Mesodermal cell (in vitro differentiated cells): ENCODE results near the gene MLYCD.
A peak's percentile ranks its signal among the peaks of the same experiment; 100 is the strongest.

Source experiments
- H3K27ac ChIP-seq: 2 replicates; pipeline ENCODE4 v1.7.0; 2013; ENCODE audit warnings: mild to moderate bottlenecking, low read depth, low read length, moderate library complexity; ENCODE audit not compliant: severe bottlenecking
- H3K36me3 ChIP-seq: 2 replicates; pipeline ENCODE4 v1.7.1; 2013; ENCODE audit warnings: mild to moderate bottlenecking, low read length, moderate library complexity; ENCODE audit not compliant: control insufficient read depth, insufficient read depth
- H3K4me1 ChIP-seq: one replicate; pipeline ENCODE4 v1.7.1; 2013; ENCODE audit warnings: mild to moderate bottlenecking, low read length; ENCODE audit not compliant: insufficient read depth, control insufficient read depth, poor library complexity, severe bottlenecking
- H3K4me3 ChIP-seq: 2 replicates; pipeline ENCODE4 v1.7.0; 2013; ENCODE audit warnings: low read length, control low read depth, mild to moderate bottlenecking; ENCODE audit not compliant: insufficient read depth, poor library complexity, severe bottlenecking; ENCODE audit errors: extremely low read depth
- H3K9me3 ChIP-seq: 2 replicates; pipeline ENCODE4 v1.7.1; 2013; ENCODE audit warnings: mild to moderate bottlenecking, low read length, moderate library complexity; ENCODE audit not compliant: control insufficient read depth
- WGBS, 2 experiments: methylation state at CpG; one replicate each; pipeline ENCODE4 v1.1.5; 2013; ENCODE audit warnings: missing lambda C conversion rate in 2 of 2; ENCODE audit not compliant: insufficient coverage in 2 of 2; 5-methylcytosine and 5-hydroxymethylcytosine counted together

MLYCD gene

GRCh38 chr16:83925957-83926725 is 27.2 kb downstream of the MLYCD start:
- Histone ChIP-seq H3K4me3 (no peak overlapping the region), H3K9me3 (no peaks in the 10 kb centered on the region), H3K27ac (no peak overlapping the region), H3K36me3 (no peaks in the 10 kb centered on the region), H3K4me1 (peaks cover 7% of the 10 kb centered on the region)
- WGBS, 2 experiments = 68 to 70% methylated on average over 24 to 25 of the region's 27 CpGs

GRCh38 chr16:83926726-83927397 is 27.9 kb downstream of the MLYCD start:
- Histone ChIP-seq H3K4me1 (peaks cover 7% of the 10 kb centered on the region), H3K9me3 (no peaks in the 10 kb centered on the region), H3K4me3 (peak overlapping the region; percentile 3), H3K36me3 (no peaks in the 10 kb centered on the region), H3K27ac (no peak overlapping the region)
- 5 to 14% methylated on average over 24 to 25 of the region's 35 CpGs for WGBS, 2 experiments

GRCh38 chr16:83928341-83929055 is 29.6 kb downstream of the MLYCD start:
- Histone ChIP-seq H3K36me3 (no peaks in the 10 kb centered on the region), H3K4me1 (peaks cover 7% of the 10 kb centered on the region), H3K4me3 (no peak overlapping the region), H3K27ac (no peak overlapping the region), H3K9me3 (no peaks in the 10 kb centered on the region)
- WGBS, 2 experiments = 93 to 96% methylated on average over 15 of the region's 16 CpGs

- Histone ChIP-seq H3K4me1 (peaks cover 7% of the 10 kb centered on the region), H3K27ac (no peak overlapping the region), H3K36me3 (no peaks in the 10 kb centered on the region), H3K4me3 (no peak overlapping the region), H3K9me3 (no peaks in the 10 kb centered on the region)
- WGBS, 2 experiments = 87 to 96% methylated on average over 15 of the region's 17 CpGs
These were observed 31.1 kb downstream of the MLYCD start for GRCh38 chr16:83929811-83930555.

GRCh38 chr16:83930730-83931500 is 32.0 kb downstream of the MLYCD start:
- Histone ChIP-seq H3K27ac (no peak overlapping the region), H3K4me1 (peaks cover 7% of the 10 kb centered on the region), H3K9me3 (no peaks in the 10 kb centered on the region), H3K36me3 (no peaks in the 10 kb centered on the region), H3K4me3 (no peak overlapping the region)
- WGBS, 2 experiments = 92 to 95% methylated on average over 17 to 20 of the region's 22 CpGs

- Histone ChIP-seq H3K4me3 (no peak overlapping the region), H3K4me1 (peaks cover 7% of the 10 kb centered on the region), H3K36me3 (no peaks in the 10 kb centered on the region), H3K27ac (no peak overlapping the region), H3K9me3 (no peaks in the 10 kb centered on the region)
- 93 to 94% methylated on average over 10 to 16 of the region's 17 CpGs for WGBS, 2 experiments
These were observed 32.6 kb downstream of the MLYCD start for GRCh38 chr16:83931556-83931955.

GRCh38 chr16:83932304-83932703 is 33.4 kb downstream of the MLYCD start:
- peaks cover 3% of the 10 kb centered on the region for H3K4me1 ChIP-seq
- H3K4me3 ChIP-seq = no peak overlapping the region
- H3K27ac ChIP-seq = no peak overlapping the region
- WGBS, 2 experiments = 88 to 89% methylated on average over 11 of the region's 11 CpGs
- H3K36me3 ChIP-seq = no peaks in the 10 kb centered on the region
- H3K9me3 ChIP-seq = no peaks in the 10 kb centered on the region

- no peak overlapping the region for H3K27ac ChIP-seq
- H3K4me1 ChIP-seq = no peaks in the 10 kb centered on the region
- no peak overlapping the region for H3K4me3 ChIP-seq
- 92 to 94% methylated on average over 15 to 21 of the region's 25 CpGs for WGBS, 2 experiments
- H3K9me3 ChIP-seq = no peaks in the 10 kb centered on the region
- H3K36me3 ChIP-seq = no peaks in the 10 kb centered on the region
These were observed 34.2 kb downstream of the MLYCD start for GRCh38 chr16:83932955-83933673.

GRCh38 chr16:83933885-83934683 is 35.2 kb downstream of the MLYCD start:
- Histone ChIP-seq H3K4me3 (no peak overlapping the region), H3K4me1 (no peaks in the 10 kb centered on the region), H3K9me3 (no peaks in the 10 kb centered on the region), H3K36me3 (no peaks in the 10 kb centered on the region), H3K27ac (no peak overlapping the region)
- WGBS, 2 experiments = 87 to 92% methylated on average over 21 to 25 of the region's 28 CpGs
